Measurements from ENCODE around the gene IGFBP2.

Gene IGFBP2

DNA sequence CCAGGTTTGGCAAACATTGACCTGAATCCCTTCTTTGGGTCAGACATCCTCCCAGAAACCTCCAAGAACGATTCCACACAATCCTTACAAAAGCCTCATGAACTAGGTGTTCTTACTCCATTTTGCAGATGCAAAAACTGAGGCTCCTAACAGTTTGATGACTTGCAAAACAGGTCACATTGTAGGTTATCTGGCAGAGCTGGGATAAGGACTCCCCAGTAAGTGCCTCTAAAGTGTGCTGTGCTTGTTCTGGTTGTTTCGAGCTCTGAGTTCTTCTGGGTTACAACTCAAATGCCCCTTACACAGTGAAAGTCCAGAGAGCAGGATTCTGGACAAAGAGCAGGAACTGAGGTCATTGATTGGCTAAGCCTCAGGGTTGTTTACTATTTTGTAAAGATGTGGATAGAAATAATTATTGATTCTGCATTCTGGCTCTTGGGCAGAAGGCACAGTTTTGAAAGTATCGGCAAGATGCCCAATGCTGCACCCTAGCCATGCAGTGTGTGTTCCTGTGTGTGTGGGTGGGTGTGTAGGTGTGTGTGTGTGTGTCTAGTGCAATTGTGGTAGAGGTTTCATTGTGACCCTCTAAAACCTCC lies 17.0 kb upstream of the IGFBP2 start:
- no peak for DNase-seq

DNA sequence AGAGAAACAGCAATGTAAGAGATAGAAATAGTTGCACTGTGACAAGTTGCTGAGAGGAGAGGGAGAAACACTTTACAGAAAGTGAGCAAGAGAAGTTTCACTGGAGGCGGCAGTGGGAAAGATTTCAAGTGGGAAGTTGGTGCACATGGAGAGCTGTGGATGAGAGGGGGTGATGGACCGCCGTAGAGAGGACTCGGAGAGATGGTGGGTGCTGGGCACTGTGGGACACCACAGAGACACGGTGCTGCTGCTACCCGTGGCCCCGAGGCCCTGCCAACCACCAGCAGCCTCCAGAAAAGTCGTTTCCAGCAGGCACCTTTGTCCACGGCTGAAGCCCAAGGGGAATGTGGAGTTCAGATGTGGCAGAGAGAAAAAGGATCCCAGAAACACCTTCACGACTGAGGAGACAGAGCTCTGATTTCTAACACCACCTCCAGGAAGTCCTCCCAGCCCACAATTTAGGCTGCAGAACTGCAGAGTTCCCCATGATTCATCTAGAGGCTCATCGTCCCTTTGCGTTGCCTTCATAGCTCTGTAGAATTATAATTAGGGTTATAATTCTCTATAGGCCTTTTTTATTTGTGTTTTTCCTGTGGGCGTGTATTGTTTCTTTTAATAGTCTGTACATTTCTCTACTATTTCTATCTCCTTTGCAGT lies 15.9 kb upstream of the IGFBP2 start:
- no peak for DNase-seq

DNA sequence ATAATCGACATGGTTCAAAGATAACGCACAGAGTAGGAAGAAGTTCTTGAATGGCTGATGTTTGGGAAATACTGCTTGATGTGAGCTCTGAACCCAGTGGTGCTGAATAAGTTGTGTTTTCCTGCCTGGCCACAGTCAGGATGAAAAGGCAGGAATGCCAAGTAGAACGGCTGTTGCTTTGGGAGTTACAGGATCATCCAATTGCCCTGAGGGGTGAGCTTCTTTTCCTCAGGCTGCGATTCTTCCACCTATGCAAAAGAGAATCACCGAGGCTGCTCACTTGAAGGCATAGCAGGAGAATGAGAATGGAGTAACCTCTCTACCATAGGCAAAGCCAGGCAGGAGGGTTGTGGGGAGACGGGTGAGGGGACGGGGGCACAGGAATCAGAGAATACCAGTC lies 14.4 kb upstream of the IGFBP2 start:
- no peak for DNase-seq

DNA sequence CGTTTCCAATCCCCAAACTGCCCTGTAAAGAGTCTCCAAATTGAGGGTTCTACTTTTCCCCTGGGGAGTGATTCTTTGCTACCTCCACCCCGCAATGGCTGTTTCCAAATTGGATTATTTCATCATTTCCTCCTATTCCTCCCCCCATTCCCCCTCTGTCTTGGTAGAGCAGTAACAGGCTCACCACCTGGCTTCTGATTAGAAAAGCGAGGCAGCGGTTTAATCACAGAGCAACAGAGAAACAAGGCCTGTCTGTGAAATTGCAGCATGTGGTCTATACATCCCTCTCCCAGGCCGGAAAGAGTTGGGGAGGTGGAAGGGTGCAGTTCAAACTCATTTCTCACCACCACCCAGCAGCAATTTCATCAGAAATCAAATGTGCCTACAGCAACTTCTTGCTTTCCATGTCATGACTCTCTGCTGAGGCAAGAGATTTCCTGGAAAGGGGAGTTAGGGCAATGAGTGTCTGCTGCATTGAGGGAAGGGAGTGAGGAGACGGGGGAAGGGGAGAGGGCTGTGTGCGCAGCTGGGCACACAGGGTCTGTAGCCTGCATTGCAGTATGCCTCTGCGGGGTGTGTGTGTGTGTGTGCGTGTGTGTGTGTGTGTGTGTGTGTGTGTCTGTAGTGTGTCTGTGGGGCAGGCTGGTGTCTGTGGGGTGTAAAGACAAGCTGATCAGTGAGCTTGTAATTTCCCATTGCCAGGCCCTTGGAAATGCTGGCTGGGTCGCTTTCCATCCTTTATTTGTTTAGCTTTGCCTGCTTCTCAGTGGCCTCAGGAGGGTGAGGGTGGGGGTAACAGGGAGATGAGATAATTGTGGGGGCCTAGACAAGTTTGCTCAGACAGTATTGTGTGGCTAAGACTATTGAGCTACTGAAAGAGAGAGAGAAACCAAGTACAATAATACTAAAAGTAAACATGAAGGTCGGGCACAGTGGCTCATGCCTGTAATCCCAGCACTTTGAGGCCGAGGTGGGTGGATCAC lies 13.5 kb upstream of the IGFBP2 start:
- no peak for DNase-seq

DNA sequence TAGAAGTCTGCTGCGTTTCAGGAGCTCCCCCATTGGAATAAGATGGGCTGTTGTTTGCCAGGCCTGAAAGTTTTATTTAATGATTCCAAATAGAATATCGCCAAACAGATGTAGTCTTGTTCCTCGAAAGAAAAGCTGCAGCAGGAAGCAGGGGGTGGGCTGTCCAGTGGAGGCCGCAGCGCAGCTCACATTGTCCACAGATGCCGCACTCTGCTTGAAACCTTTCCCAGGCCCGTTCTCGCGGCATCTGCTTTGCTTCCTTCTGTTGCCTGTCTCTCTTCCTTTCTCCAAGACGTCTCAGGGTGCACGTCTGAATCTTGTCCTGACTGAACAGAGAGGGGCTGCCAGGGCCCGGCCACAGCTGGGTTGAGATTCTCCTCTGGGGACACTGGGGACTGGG lies 12.4 kb upstream of the IGFBP2 start:
- no peak for DNase-seq

DNA sequence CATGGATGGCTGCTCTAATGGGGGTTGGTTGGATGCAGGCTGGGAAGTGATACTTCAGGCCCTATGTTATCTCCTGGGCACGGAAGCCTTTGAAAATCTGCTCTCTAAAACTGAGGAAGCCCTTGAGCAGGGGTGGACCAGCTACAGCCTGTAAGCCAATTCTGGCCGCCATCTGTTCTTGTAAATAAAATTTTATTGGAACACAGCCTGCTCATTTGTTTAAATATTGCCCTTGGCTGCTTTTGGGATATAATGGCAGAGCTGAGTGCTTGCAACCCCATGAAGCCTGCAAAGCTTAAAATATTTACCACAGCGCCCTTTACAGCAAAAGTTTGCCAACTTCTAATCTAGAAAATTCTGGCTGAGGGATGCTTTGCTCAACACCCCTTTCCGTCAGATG lies 11.9 kb upstream of the IGFBP2 start:
- no peak for DNase-seq

DNA sequence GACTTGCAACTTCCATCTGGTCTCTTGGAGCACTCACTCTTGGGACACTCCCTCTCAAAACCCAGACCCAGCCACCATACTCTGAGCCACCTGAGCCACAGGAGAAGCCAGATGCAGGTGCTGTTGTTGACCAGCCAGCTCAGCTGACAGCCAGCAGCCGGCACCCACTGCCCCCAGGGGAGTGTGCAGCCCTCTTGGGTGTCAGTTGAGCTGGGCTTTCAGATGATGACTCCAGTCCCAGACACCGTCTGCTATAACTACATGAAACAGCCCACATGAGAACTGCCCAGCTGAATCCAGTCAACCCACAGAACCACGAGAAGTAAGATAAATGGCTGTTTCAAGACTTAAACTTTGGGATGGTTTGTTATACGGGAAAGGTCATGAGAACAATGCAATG lies 10.7 kb upstream of the IGFBP2 start:
- no peak for DNase-seq

DNA sequence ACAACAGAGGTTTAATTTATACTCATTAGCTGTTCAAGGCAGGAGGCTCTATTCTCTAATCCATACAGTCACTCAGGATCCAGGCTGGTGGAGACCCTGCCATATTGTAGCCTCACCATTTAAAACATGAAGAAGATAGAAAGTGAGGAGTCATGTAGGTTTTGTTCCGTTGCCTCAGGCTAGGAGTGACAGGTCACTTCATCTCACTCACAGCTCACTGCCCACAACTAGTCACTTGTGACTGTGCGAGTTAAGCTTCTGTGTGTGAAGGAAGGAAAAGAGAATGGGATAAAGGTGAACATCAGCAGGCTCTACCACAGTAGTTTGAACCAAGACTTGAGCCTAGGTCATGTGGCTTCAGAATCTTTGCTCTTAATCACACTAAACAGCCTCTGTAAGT lies 9.0 kb upstream of the IGFBP2 start:
- no peak for DNase-seq

DNA sequence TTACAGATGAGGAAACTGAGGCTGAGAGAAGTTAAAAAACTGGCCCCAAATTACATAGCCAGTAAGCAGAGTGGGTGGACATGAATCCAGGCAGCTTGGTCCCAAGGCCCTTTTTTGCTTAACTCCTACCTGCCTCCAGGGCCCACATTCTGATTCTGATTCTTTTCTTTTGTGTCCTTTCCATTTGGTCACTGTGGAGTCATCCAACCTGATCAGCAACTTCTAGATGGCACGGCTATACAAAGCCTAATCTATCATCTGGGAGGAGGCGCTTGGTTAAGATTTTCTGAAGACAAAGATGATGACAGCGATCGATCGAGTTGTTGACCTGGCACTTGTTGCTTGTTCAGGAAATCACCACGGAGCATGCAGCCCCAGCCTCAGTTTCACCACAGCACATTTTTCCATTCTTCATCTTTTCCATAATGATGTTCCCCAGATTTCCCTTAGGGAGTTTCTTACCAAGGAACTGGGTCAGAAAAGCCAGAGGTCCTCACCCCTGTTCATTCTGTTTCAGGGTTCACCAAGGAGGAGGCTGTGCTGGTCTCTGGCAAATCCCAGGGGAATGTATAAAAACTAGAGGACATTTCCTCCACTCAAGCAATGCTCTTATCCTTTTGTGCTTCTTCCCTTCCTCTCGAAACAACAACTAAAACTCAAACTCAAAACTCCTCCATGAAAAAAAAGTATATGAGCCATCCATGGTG lies 6.9 kb upstream of the IGFBP2 start:
- no peak for DNase-seq

DNA sequence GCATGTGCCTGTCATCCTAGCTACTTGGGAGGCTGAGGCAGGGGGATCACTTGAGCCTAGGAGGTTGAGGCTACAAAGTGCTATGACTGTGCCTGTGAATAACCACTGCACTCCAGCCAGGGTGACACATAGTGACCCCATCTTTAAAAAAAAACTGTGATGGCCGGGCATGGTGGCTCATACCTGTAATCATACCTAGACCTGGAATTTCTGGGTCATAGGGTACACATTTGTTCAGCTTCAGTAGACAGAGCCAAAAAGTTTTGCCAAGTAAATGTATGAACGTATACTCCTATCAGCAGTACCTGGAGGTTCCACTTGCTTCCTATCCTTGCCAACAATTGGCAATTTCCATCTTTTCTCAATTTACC lies 6.4 kb upstream of the IGFBP2 start:
- no peak for DNase-seq

DNA sequence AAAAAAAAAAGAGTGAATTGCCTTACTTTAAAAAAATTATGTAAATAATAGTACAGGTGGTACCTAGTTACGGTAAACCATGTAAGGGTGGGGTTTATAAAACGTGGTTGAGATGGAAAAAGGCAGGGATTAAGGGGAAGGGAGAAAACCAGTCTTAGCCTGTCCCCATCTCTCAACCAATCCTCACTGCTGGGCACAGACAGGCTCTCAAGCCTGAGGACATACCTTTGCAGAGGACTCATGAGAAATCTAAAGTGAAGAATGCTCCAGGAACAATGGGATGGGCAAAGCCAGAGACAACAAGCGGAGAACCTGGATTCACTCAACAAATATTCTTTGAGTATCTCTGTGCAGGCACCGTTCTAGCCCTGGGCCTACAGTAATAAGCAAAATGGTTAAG lies 3.4 kb upstream of the IGFBP2 start:
- DNase-seq: no peak

DNA sequence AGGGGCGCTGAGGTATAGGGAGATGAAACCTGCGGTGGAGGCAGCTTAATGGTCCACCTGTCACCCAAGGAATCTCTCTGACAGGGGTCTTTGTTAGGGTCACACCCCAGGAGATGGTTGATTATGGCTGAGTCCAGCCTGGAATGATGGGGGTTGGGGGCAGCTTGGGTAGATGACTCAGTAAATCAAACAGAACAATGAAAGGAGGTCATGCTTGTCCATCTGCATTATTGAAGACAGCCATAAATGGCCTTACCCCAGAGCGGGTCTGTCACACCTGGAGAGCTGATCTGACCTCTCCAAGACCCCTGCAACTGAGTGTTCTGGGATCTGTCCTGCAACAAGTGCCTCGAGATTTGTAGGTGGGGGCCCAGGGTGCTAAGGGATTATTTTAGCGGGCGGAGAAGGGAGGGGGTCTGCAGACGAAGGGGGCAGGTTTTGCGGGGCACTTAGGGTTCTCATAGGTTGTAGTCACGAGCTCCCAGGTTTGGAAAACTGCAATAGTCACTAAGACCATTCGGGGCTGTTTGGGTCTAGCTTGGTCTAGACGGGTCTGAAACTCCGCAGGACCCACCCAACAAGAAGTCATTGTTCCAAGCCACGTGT lies 771 bp upstream of the IGFBP2 start:
- DNase-seq: no peak

DNA sequence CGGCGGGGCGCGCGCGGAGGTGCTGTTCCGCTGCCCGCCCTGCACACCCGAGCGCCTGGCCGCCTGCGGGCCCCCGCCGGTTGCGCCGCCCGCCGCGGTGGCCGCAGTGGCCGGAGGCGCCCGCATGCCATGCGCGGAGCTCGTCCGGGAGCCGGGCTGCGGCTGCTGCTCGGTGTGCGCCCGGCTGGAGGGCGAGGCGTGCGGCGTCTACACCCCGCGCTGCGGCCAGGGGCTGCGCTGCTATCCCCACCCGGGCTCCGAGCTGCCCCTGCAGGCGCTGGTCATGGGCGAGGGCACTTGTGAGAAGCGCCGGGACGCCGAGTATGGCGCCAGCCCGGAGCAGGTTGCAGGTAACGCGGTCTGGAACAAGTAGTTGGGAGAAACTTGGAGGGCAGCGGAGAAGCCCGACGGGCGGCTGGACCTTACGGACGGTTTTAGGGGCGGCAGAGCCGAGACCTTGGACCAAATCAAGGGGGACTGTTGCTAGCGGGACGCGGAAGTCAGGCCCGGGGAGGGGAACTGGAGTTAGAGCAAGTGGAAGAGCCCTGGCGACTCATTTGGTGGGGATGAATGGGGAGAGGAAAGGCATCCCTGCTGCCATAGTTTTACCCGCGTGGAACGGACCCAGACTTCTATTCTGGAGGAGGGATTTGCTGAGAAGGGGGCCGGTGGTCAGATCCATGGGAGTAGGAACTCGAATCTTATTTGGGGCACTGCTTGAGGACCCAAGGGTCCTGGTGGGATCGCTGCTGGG lies 573 bp downstream of the IGFBP2 start:
- DNase-seq: no peak

DNA sequence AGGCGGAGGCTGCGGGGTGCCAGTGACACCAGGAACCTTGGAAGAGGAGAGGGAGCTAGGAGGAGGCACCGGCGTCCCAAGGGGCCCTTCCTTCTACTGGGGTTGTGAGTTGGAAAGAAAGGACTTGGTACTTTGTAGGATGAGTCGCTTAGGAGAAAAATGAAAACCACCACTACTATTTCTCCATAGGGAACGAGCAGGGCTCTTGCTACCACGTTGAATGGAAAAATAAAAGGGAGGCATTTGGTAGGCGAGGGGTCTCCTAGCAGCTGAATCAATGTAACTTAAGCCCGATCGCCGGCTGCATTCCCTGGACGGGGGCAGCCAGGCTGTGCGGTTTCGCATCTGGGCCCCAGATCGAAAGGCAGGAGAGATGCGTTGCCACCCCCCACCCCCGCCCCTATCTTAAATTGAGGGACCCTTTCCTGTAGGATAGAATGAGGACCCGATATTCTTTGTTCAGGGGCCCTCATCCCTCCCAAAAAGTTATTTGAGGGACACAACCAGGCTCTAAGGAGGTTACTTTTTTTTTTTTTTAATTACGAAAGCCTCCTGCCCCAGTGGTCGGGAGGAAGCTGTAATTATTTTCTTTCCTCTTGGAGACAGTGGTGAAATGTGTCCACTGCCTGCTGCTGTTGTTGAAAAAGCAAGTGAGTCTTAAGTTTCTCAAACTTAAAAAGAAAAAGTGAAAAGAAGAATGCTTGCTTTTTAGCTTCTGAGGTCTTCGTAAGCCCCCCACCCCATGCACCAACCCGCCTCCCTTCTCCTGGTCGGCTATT lies 1.3 kb downstream of the IGFBP2 start:
- DNase-seq: no peak

DNA sequence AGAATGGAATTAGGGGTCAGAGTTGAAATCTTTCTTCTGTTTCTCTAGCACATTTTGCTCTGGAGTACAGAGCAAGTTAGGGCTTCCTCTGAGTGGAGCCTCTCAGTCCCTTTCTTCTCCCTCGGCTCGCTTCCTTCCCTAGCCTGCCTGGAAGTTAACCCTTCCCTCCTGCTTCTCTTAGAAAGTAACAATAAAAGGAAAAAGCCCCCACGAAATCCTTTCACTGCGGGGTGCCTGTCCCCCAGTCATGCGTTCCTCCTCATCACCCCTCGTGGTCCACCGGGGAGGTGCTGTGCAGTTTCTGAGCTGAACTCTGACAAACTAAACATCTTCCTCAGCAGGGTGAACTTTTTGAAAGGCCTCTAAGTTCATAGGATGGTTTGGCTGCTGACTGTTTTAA lies 2.0 kb downstream of the IGFBP2 start:
- no peak for DNase-seq

DNA sequence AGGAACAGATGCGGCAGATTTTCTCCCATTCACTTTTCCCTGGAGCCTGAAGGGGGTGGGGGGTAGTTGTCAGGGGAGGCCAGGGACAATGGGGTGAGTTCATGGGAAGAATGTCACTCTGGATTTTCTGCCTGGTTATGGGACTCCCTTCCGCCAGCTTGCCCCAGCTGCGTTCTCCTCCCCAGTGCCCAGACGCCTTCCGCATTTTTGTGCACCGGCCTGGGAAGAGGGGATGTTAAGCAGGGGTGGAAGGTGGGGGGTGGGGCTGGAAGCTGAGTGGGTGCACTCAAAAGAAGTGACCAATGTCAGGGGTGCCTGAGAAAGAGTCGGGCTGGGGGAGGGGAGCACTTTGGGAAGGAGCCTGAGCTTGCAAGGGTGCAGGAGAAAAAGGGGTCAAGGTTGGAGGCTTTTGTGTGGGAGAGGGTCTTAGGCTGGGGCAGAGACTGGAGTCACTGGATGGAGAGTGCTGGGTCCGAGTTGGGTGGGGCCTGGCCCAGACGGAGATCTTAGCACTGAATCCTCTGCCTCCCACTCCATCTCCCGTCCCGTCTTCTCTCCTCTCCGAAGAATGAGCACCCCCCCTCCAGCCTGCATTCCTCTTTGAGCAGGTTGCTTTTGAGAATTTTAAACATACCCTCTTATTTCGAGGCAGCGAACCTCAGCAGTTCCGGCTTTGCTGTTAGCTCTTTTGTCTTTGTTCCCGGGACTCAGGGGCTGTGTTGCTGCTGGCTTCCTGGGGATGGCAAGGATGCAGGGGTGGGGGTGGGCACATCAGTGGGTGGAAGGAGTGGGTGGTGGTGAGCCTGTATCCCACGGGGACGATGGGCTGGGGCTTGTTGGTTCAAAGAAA lies 2.7 kb downstream of the IGFBP2 start:
- DNase-seq: no peak

DNA sequence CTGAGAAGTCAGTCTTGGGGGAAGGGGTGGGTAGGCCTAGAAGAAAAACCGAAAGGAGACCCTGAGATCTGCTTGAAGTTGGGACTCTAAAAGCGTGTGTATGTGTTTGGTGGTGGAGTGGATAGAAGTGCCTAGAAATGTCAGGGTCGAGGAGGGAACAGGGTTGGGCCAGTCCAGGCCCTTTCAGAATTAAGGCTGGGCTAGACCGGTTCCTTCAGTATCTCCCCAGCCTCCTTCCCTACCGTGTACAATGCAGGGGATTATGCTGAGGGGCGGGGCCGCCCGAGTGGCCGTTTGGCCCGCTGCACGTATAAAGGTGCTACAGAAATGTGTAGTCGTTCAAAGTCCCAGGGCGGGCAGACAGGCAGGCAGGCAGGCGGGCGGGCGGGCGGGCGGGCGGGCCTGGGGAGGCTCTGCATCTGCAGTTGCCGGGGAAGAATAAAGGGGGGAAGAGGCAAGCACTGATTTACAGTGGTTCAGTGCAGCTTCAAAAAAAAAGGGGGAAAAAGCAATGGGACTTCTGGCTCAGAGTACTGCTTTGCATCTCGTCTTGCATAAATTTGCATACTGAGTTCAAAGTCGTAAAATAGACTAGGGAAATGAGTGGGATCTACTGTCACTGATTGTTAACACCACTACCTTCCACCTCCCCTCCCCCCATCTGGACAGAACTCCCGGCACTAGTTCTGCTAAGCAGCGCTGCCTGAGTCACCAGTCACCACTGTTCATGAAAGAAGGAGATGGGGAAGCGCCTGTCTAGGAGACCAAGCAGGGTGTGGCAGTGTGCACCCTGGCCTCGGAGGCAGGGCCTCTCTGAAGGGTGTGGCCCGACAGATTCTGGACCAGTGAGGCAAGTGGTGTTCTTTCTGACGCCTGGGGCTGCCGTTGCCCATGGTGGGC lies 3.6 kb downstream of the IGFBP2 start:
- peak; percentile 42 for DNase-seq

DNA sequence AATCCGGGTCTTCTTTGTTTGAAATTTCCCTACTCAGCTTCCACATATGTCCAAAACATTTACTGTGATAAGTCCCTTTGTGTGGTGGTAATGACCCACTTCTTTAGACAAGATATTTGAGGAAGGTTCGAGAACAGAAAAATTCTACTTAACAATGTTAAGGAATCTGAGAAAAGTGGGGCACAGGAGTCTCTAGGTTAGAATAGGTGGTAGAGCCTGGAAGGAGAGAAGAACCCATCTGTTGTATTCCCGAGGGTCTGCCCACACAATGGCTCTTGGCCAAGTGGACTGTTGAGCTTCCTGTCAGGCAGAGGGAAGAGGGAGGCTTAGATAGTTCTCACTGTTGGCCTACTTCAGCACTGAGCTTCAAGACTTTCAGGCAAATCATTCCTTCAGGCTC lies 4.3 kb downstream of the IGFBP2 start:
- DNase-seq: no peak

DNA sequence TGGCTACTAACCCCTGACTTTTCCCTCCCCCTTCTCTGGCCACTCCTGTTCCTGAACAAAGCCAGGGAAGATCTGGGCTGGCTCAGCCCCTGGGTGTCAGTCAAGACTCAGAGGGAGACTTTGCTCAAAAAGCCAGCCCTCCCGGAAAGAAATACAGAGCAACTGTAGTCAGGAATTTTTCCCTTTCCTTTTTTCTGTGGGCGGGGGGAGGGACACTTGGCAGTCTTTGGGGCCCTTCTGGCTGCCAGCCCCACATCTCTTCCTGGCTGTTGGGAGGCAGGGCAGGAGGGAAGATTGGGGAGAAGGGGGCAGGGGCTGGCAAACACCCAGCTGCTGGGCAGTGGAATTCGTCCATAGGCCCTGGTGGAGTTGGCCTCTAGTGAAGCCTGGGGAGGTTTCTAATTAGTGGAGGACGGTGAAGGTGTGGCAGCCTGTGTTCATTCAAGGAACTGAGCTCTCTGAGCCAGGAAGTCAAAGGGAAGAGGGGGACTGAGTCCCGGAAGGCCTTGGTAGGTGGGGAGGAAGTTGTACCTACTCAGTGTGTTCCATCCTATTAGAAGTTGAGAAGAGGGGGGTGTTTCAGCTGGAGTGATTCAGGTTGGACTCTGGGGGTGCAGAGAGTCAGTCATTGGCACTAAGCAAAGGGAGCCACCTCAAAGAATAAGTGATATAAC lies 10.9 kb downstream of the IGFBP2 start:
- DNase-seq: no peak
